HepG2 (cell line): ENCODE data around the gene USP1. TPM values are rescaled to one million over a fixed set of nuclear protein-coding genes. Genes with fewer than 3 reads are reported as not detected.

Experiments used
- ATAC-seq: fragments of 200-7000 bp; cut with Tn5 transposase; 3 replicates; pipeline ENCODE4 v1.9.1; 2020; ENCODE audit warnings: mild to moderate bottlenecking, moderate library complexity
- BruUV-seq: library from RNA; stranded (reverse); fragments of 400-500 nt; replicated peaks from 2 replicates; lab custom pipeline; 2021; lab: Mats Ljungman, UMichigan
- CTCF ChIA-PET: fragments of 300-600 bp; formaldehyde crosslinking; extraction: SDS; loops from one replicate; lab custom pipeline; 2021; ENCODE audit warnings: low total read pairs, inconsistent platforms, low intra/inter-chr PET ratio; lab: Yijun Ruan, JAX
- POLR2A ChIA-PET: fragments of 350-600 bp; sonication (Branson Sonifier 250); formaldehyde crosslinking; loops from one replicate; lab custom pipeline; 2020; ENCODE audit warnings: antibody characterized with exemption, inconsistent platforms; lab: Yijun Ruan, JAX
- DNase-seq: peaks from one replicate; pipeline ENCODE4 v3.0.0-alpha.2; 2015; ENCODE audit warnings: low spot score
- FAIRE-seq: peaks from 3 replicates; lab custom pipeline; 2011; peaks lifted over from hg19 to GRCh38; lab: Jason Lieb, UNC
- H2AFZ ChIP-seq: one replicate; pipeline ENCODE4 v1.6.1; 2011; ENCODE audit warnings: low read length, inconsistent platforms
- H3K27ac ChIP-seq: fragments of 300-600 bp; 3 replicates; pipeline ENCODE4 v1.8.0; 2011; ENCODE audit warnings: mixed run types, mild to moderate bottlenecking, mixed read lengths, low read length, inconsistent platforms; ENCODE audit not compliant: insufficient read depth; ENCODE audit errors: extremely low read length
- H3K27me3 ChIP-seq, 2 experiments: fragments of 200-600 bp in 1 of 2; 2 replicates in 1 of 2; 3 replicates in 1 of 2; pipeline versions ENCODE4 v1.6.0 to v1.8.0; 2011; ENCODE audit warnings: low read length in 2 of 2, mild to moderate bottlenecking in 2 of 2, moderate library complexity in 2 of 2, inconsistent platforms in 1 of 2; ENCODE audit not compliant: insufficient read depth in 2 of 2, control insufficient read depth in 1 of 2
- H3K36me3 ChIP-seq, 2 experiments: fragments of 200-600 bp in 1 of 2; replicated peaks in 1 of 2; 2 replicates in 1 of 2; 3 replicates in 1 of 2; pipeline versions ENCODE4 v1.5.1 to v1.8.0; 2011; ENCODE audit warnings: low read length in 2 of 2, inconsistent platforms in 1 of 2; ENCODE audit not compliant: insufficient read depth in 2 of 2, control insufficient read depth in 1 of 2
- H3K4me1 ChIP-seq: 2 replicates; pipeline ENCODE4 v1.5.1; 2012; ENCODE audit warnings: low read length, inconsistent platforms; ENCODE audit not compliant: insufficient read depth
- H3K4me2 ChIP-seq: 2 replicates; pipeline ENCODE4 v1.6.0; 2011; ENCODE audit warnings: low read depth, low read length, inconsistent platforms
- H3K4me3 ChIP-seq, 3 experiments: fragments of 200-600 bp in 1 of 3; sonication (generic), shearing (Covaris generic) in 1 of 3; replicated peaks in 1 of 3; 2 replicates each; pipeline ENCODE4 v1.5.1; 2011 to 2016; ENCODE audit warnings: low read length in 3 of 3, inconsistent platforms in 2 of 3, low read depth in 2 of 3, mild to moderate bottlenecking in 2 of 3, control low read depth in 1 of 3, mixed read lengths in 1 of 3; ENCODE audit not compliant: insufficient read depth in 1 of 3
- H3K79me2 ChIP-seq: one replicate; pipeline ENCODE4 v1.6.1; 2011; ENCODE audit warnings: low read length, inconsistent platforms; ENCODE audit not compliant: insufficient read depth
- H3K9ac ChIP-seq: 2 replicates; pipeline ENCODE4 v1.6.0; 2011; ENCODE audit warnings: mild to moderate bottlenecking, low read depth, low read length, inconsistent platforms; ENCODE audit not compliant: insufficient read depth
- H3K9me3 ChIP-seq: 2 replicates; pipeline ENCODE4 v1.5.1; 2012; ENCODE audit warnings: mild to moderate bottlenecking, low read length
- H4K20me1 ChIP-seq: 2 replicates; pipeline ENCODE4 v1.6.0; 2011; ENCODE audit warnings: inconsistent platforms, mild to moderate bottlenecking, low read length, moderate library complexity; ENCODE audit not compliant: insufficient read depth
- CBFB ChIP-seq: sonication (generic); formaldehyde crosslinking; IDR thresholded peaks from 2 replicates; pipeline ENCODE4 v1.4.0; 2020; ENCODE audit warnings: missing genetic modification reagents
- CEBPB ChIP-seq: IDR thresholded peaks from 2 replicates; pipeline ENCODE4 v1.6.1; 2011; ENCODE audit warnings: low read depth, low read length, improper control_type of control experiment, borderline replicate concordance
- MAZ ChIP-seq, 2 experiments: sonication (generic) in 1 of 2; formaldehyde crosslinking in 1 of 2; IDR thresholded peaks; 2 replicates each; pipeline versions ENCODE4 v1.5.0 to v1.6.1; 2012 to 2020; ENCODE audit warnings: low read depth in 2 of 2, mild to moderate bottlenecking in 2 of 2, borderline replicate concordance in 1 of 2, improper control_type of control experiment in 1 of 2, low read length in 1 of 2, missing genetic modification reagents in 1 of 2, moderate library complexity in 1 of 2
- MXD3 ChIP-seq: IDR thresholded peaks from 2 replicates; pipeline ENCODE4 v1.6.1; 2016; ENCODE audit warnings: mild to moderate bottlenecking, missing biosample characterization, missing genetic modification reagents
- PPARG ChIP-seq: conservative IDR thresholded peaks from 2 replicates; pipeline ENCODE4 v1.6.1; 2016; ENCODE audit warnings: missing biosample characterization, missing genetic modification reagents
- ZNF121 ChIP-seq: sonication (generic); formaldehyde crosslinking; IDR thresholded peaks from 2 replicates; pipeline ENCODE4 v1.5.0; 2020; ENCODE audit warnings: mild to moderate bottlenecking, missing genetic modification reagents
- ZNF672 ChIP-seq: sonication (generic); formaldehyde crosslinking; IDR thresholded peaks from 2 replicates; pipeline ENCODE4 v1.8.1; 2022; ENCODE audit warnings: missing genetic modification reagents
- WGBS: methylation state at CpG from one replicate; pipeline ENCODE4 v1.1.6; 2017; ENCODE audit warnings: low lambda C conversion rate; 5-methylcytosine and 5-hydroxymethylcytosine counted together
- in situ Hi-C: cut with HindIII; loops from 2 replicates; pipeline ENCODE4 v1.10.0; 2017; ENCODE audit warnings: low pct_unique_long_range_greater_than_20kb; ENCODE audit not compliant: extremely low pct_ligation_motif_present
- intact Hi-C: fragments of 100-400 bp; cut with micrococcal nuclease; formaldehyde crosslinking; loops from one replicate; pipeline ENCODE4 v1.10.0; 2022; ENCODE audit not compliant: unreplicated experiment
- polyA plus RNA-seq, 8 experiments: library from polyadenylated mRNA; depleted of rRNA in 3 of 8; stranded (reverse) in 7 of 8; unstranded in 1 of 8; fragments of >200 nt; fragmentation: Illumina TruSeq in 4 of 8; extraction: Trizol in 4 of 8; gene quantifications; 2 replicates each; pipeline versions ENCODE4 v1.2.1 to v1.2.3, GENCODE V29; 2011 to 2016; ENCODE audit warnings: low read depth in 4 of 8, missing spikeins in 1 of 8, mixed read lengths in 1 of 8; ENCODE audit not compliant: insufficient read depth in 1 of 8
- total RNA-seq, 5 experiments: library from RNA; depleted of rRNA; stranded (reverse); fragments of >200 nt; fragmentation: Illumina TruSeq; extraction: Trizol; gene quantifications; 2 replicates each; pipeline ENCODE4 v1.2.3, GENCODE V29; 2016; ENCODE audit warnings: low read depth in 1 of 5

Gene USP1
- total and polyA plus RNA-seq, 2 of the 13 experiments (the other 11 are each of a cell fraction or from before 2014, with no cell fraction given): 9.0 to 64.6 TPM

GRCh38 chr1:62426794-62427193, 10.1 kb upstream of the USP1 start:
- FAIRE-seq: no peak
- Histone ChIP-seq H3K4me2 (no peak overlapping the region), H3K27me3 (no peaks in the 10 kb centered on the region), H3K79me2 (no peaks in the 10 kb centered on the region), H3K9me3 (no peaks in the 10 kb centered on the region), H3K4me1 (peaks cover 37% of the 10 kb centered on the region), H3K36me3 (no peaks in the 10 kb centered on the region), H2AFZ (no peak overlapping the region), H3K9ac (no peak overlapping the region), H3K27ac (no peak overlapping the region), H3K4me3 (no peak overlapping the region), H4K20me1 (no peaks in the 10 kb centered on the region)
- TF ChIP-seq ZNF121 (CRISPR knock-in tag): peak; percentile 79
- no peak for TF ChIP-seq MXD3
- CTCF ChIA-PET: no interaction called here
- no peak for ATAC-seq
- DNase-seq: no peak
- intact Hi-C loops (no loop called here), in situ Hi-C loops (no loop called here)
- 93% methylated on average over 1 of the region's 1 CpG for WGBS
- BruUV-seq: no TSS peak
- POLR2A ChIA-PET: interaction anchor here (5.1 kb wide), 1 partner anchor 9 kb away, joined by 97 read pairs; the partner anchor contains the start of gene USP1

GRCh38 chr1:62428351-62428750, 8.5 kb upstream of the USP1 start:
- H3K36me3 ChIP-seq: no peaks in the 10 kb centered on the region
- FAIRE-seq: no peak
- no peak for ATAC-seq

More at GRCh38 chr1:62428351-62428750, 8.5 kb upstream of the USP1 start:
- Histone ChIP-seq H3K27ac (no peak overlapping the region), H3K9me3 (no peaks in the 10 kb centered on the region), H4K20me1 (no peaks in the 10 kb centered on the region), H3K9ac (no peak overlapping the region), H3K4me1 (peaks cover 37% of the 10 kb centered on the region), H3K27me3 (no peaks in the 10 kb centered on the region), H2AFZ (no peak overlapping the region), H3K4me2 (no peak overlapping the region), H3K4me3 (no peak overlapping the region), H3K79me2 (no peaks in the 10 kb centered on the region)
- 60% methylated on average over 4 of the region's 4 CpGs for WGBS
- CTCF ChIA-PET: no interaction called here
- no TSS peak for BruUV-seq
- in situ Hi-C loops: no loop called here
- intact Hi-C loops: no loop called here
- no peak for DNase-seq
- POLR2A ChIA-PET: no interaction called here
- no peak for TF ChIP-seq CBFB (CRISPR knock-in tag)
- no peak for TF ChIP-seq ZNF672 (CRISPR knock-in tag)
- TF ChIP-seq MAZ (IDR thresholded peaks at IDR 0.05; ENCODE audit: borderline replicate concordance, low read depth, low read length): no peak
- TF ChIP-seq MAZ (CRISPR knock-in tag; IDR thresholded peaks at IDR 0.05; ENCODE audit: low read depth): no peak
- TF ChIP-seq PPARG (CRISPR knock-in tag): no peak
- TF ChIP-seq CEBPB: no peak
